ENCODE data around the gene KLK3. TPM values are rescaled to one million over a fixed set of nuclear protein-coding genes. Genes with fewer than 3 reads are reported as not detected.
A peak's percentile ranks its signal among the peaks of the same experiment; 100 is the strongest.

The KLK3 gene
- total RNA-seq, 1 experiment from 2014 or later, result not detected

- ATAC-seq, result no peak
- intact Hi-C loops (cut with micrococcal nuclease), result loop anchor here (2.0 kb wide), 1 partner anchor 32 kb away; no protein-coding TSS in a partner anchor
- POLR2A ChIA-PET, result no interaction called here
- no peak overlapping the region for H3K27ac ChIP-seq (ENCODE audit: low read depth, low read length)
- H3K36me3 ChIP-seq (ENCODE audit: control insufficient read depth in 1 of 2, insufficient read depth in 2 of 2, low read length in 2 of 2), result no peaks in the 10 kb centered on the region
- DNase-seq (ENCODE audit: low read depth, low spot score), result no peak
- TF ChIP-seq RAD21 (IDR thresholded peaks at IDR 0.05; ENCODE audit: low read depth) (no peak), SP1 (IDR thresholded peaks at IDR 0.05; ENCODE audit: low read depth) (no peak), ATF3 (IDR thresholded peaks at IDR 0.05) (no peak), EZH2phosphoT487 (IDR thresholded peaks at IDR 0.05; ENCODE audit: borderline replicate concordance) (no peak), TCF7L2 (IDR thresholded peaks at IDR 0.05; ENCODE audit: borderline replicate concordance, extremely low read depth, insufficient read depth, insufficient read length) (no peak)
- RAD21 ChIA-PET (ENCODE audit: low non-redundant PET in 1 of 2, low total read pairs in 2 of 2, uncharacterized antibody in 2 of 2, unreplicated experiment in 2 of 2), result no interaction called here
- no peaks in the 10 kb centered on the region for H4K20me1 ChIP-seq (ENCODE audit: insufficient read depth)
- no peaks in the 10 kb centered on the region for H3K79me2 ChIP-seq (ENCODE audit: insufficient read depth, low read length)
- 0 out of 2 replicates have a peak, but pooled peaks cover 5% of the 10 kb centered on the region for H3K27me3 ChIP-seq (ENCODE audit: insufficient read depth, low read length)
- peaks cover 15 to 29% of the 10 kb centered on the region in 2 experiments for H3K4me1 ChIP-seq (ENCODE audit: control insufficient read depth in 1 of 2, insufficient read depth in 2 of 2, low read length in 2 of 2)
- no peak overlapping the region for H2AFZ ChIP-seq (ENCODE audit: low read depth, low read length, poor library complexity, severe bottlenecking)
- H3K4me2 ChIP-seq (ENCODE audit: low read length), result no peak overlapping the region
- no peak overlapping the region for H3K9ac ChIP-seq (ENCODE audit: low read length)
- BruUV-seq (replicated peaks), result no TSS peak
- no peaks in the 10 kb centered on the region for H3K9me2 ChIP-seq (ENCODE audit: insufficient read depth)
- CTCF ChIA-PET, result no interaction called here
- H3K4me3 ChIP-seq (replicated peaks in 1 of 2; ENCODE audit: low read depth in 1 of 2, low read length in 2 of 2), result no peak overlapping the region
- no peaks in the 10 kb centered on the region; a peak in 1 of 4 replicates for H3K9me3 ChIP-seq (ENCODE audit: control insufficient read depth in 1 of 2, insufficient read depth in 1 of 2, low read depth in 1 of 2, low read length in 2 of 2)
These were observed 17.4 kb upstream of the KLK3 start for GRCh38 chr19:50837300-50837699.

- Histone ChIP-seq H3K9me2 (ENCODE audit: insufficient read depth) (no peaks in the 10 kb centered on the region), H3K27ac (ENCODE audit: low read depth, low read length) (no peak overlapping the region), H2AFZ (ENCODE audit: low read depth, low read length, poor library complexity, severe bottlenecking) (no peak overlapping the region), H3K36me3 (ENCODE audit: control insufficient read depth in 1 of 2, insufficient read depth in 2 of 2, low read length in 2 of 2) (no peaks in the 10 kb centered on the region), H3K4me2 (ENCODE audit: low read length) (peak overlapping the region; percentile 28; the same call in 1 of the 2 replicates), H3K27me3 (ENCODE audit: insufficient read depth, low read length) (0 out of 2 replicates have a peak, but pooled peaks cover 7% of the 10 kb centered on the region), H3K79me2 (ENCODE audit: insufficient read depth, low read length) (no peaks in the 10 kb centered on the region), H3K9me3 (ENCODE audit: control insufficient read depth in 1 of 2, insufficient read depth in 1 of 2, low read depth in 1 of 2, low read length in 2 of 2) (no peaks in the 10 kb centered on the region; a peak in 1 of 4 replicates), H3K9ac (ENCODE audit: low read length) (no peak overlapping the region), H4K20me1 (ENCODE audit: insufficient read depth) (no peaks in the 10 kb centered on the region), H3K4me3 (replicated peaks in 1 of 2; ENCODE audit: low read depth in 1 of 2, low read length in 2 of 2) (no peak overlapping the region), H3K4me1 (ENCODE audit: control insufficient read depth in 1 of 2, insufficient read depth in 2 of 2, low read length in 2 of 2) (peaks cover 15 to 29% of the 10 kb centered on the region in 2 experiments)
- POLR2A ChIA-PET, result no interaction called here
- RAD21 ChIA-PET (ENCODE audit: low non-redundant PET in 1 of 2, low total read pairs in 2 of 2, uncharacterized antibody in 2 of 2, unreplicated experiment in 2 of 2), result no interaction called here
- TF ChIP-seq JUND (IDR thresholded peaks at IDR 0.05) (no peak), CTCF (IDR thresholded peaks at IDR 0.05 in 2 of 3, conservative IDR thresholded peaks at IDR 0.05 in 1 of 3; ENCODE audit: borderline replicate concordance in 1 of 3, insufficient read depth in 1 of 3, low read depth in 2 of 3, low read length in 2 of 3) (peak; percentile 37 to 60 (median 51); a peak in 5 of 6 replicates), RAD21 (IDR thresholded peaks at IDR 0.05; ENCODE audit: low read depth) (peak; percentile 53)
- DNase-seq (ENCODE audit: low read depth, low spot score), result peak; percentile 18
- peak; percentile 33 for ATAC-seq
- intact Hi-C loops (cut with micrococcal nuclease), result no loop called here
- CTCF ChIA-PET, result interaction anchor here (0.8 to 1.0 kb wide), 2 partner anchors 84 to 179 kb away, joined by 4 read pairs; no protein-coding TSS in a partner anchor
- BruUV-seq (replicated peaks), result no TSS peak
These were observed 16.5 kb upstream of the KLK3 start for GRCh38 chr19:50838239-50838638.
